HepG2 (cell line): ENCODE measurements around the gene CHST12. TPM values are rescaled to one million over a fixed set of nuclear protein-coding genes. Genes with fewer than 3 reads are reported as not detected.

Experiments used
- ARNT2 ChIP-seq: sonication (generic); formaldehyde crosslinking; IDR thresholded peaks from 2 replicates; pipeline ENCODE4 v1.8.0; 2022; ENCODE audit warnings: mild to moderate bottlenecking, low read depth, missing genetic modification reagents, moderate library complexity
- CENPX ChIP-seq: sonication (generic); formaldehyde crosslinking; IDR thresholded peaks from 2 replicates; pipeline ENCODE4 v1.9.0; 2021; ENCODE audit warnings: mild to moderate bottlenecking, missing genetic modification reagents, moderate library complexity
- EP300 ChIP-seq, 3 experiments: sonication (generic) in 1 of 3; formaldehyde crosslinking in 1 of 3; IDR thresholded peaks; 2 replicates each; pipeline versions ENCODE4 v1.5.1 to v1.6.1; 2011 to 2020; ENCODE audit warnings: low read depth in 2 of 3, low read length in 2 of 3, borderline replicate concordance in 1 of 3, improper control_type of control experiment in 1 of 3, mild to moderate bottlenecking in 1 of 3, missing genetic modification reagents in 1 of 3, moderate library complexity in 1 of 3
- HDAC2 ChIP-seq: sonication (generic); formaldehyde crosslinking; IDR thresholded peaks from 2 replicates; pipeline ENCODE4 v1.4.0; 2020; ENCODE audit warnings: missing genetic modification reagents
- KDM2A ChIP-seq: sonication (generic); formaldehyde crosslinking; IDR thresholded peaks from 2 replicates; pipeline ENCODE4 v1.4.0; 2020; ENCODE audit warnings: low read depth, missing genetic modification reagents, borderline replicate concordance
- RAD21 ChIP-seq: fragments of 450-650 bp; formaldehyde crosslinking; IDR thresholded peaks from 2 replicates; pipeline ENCODE4 v1.5.0; 2020; ENCODE audit warnings: mild to moderate bottlenecking
- RORA ChIP-seq: sonication (generic); formaldehyde crosslinking; IDR thresholded peaks from 2 replicates; pipeline ENCODE4 v1.5.0; 2020; ENCODE audit warnings: mild to moderate bottlenecking, missing genetic modification reagents, moderate library complexity
- SRF ChIP-seq: IDR thresholded peaks from 2 replicates; pipeline ENCODE4 v1.6.1; 2011; ENCODE audit warnings: mild to moderate bottlenecking, low read depth, low read length, moderate library complexity
- TBX2 ChIP-seq: sonication (generic); formaldehyde crosslinking; IDR thresholded peaks from 2 replicates; pipeline ENCODE4 v1.5.0; 2020; ENCODE audit warnings: missing genetic modification reagents, mild to moderate bottlenecking, borderline replicate concordance
- ZBTB3 ChIP-seq: sonication (generic); formaldehyde crosslinking; IDR thresholded peaks from 2 replicates; pipeline ENCODE4 v1.4.0; 2020; ENCODE audit warnings: low read depth, mild to moderate bottlenecking, moderate library complexity, missing genetic modification reagents, borderline replicate concordance
- ZNF350 ChIP-seq: sonication (generic); formaldehyde crosslinking; IDR thresholded peaks from 2 replicates; pipeline ENCODE4 v1.4.0; 2020; ENCODE audit warnings: mild to moderate bottlenecking, low read depth, missing genetic modification reagents, borderline replicate concordance
- ZSCAN20 ChIP-seq: sonication (generic); formaldehyde crosslinking; IDR thresholded peaks from 2 replicates; pipeline ENCODE4 v1.4.0; 2020; ENCODE audit warnings: missing genetic modification reagents, mild to moderate bottlenecking, borderline replicate concordance
- polyA plus RNA-seq, 8 experiments: library from polyadenylated mRNA; depleted of rRNA in 3 of 8; stranded (reverse) in 7 of 8; unstranded in 1 of 8; fragments of >200 nt; fragmentation: Illumina TruSeq in 4 of 8; extraction: Trizol in 4 of 8; gene quantifications; 2 replicates each; pipeline versions ENCODE4 v1.2.1 to v1.2.3, GENCODE V29; 2011 to 2016; ENCODE audit warnings: low read depth in 4 of 8, missing spikeins in 1 of 8, mixed read lengths in 1 of 8; ENCODE audit not compliant: insufficient read depth in 1 of 8
- total RNA-seq, 5 experiments: library from RNA; depleted of rRNA; stranded (reverse); fragments of >200 nt; fragmentation: Illumina TruSeq; extraction: Trizol; gene quantifications; 2 replicates each; pipeline ENCODE4 v1.2.3, GENCODE V29; 2016; ENCODE audit warnings: low read depth in 1 of 5
- TF ChIP-seq, protein P1 (sequence below): sonication (generic); formaldehyde crosslinking; IDR thresholded peaks from 2 replicates; pipeline ENCODE4 v1.5.1; 2020; ENCODE audit warnings: missing genetic modification reagents, mild to moderate bottlenecking, borderline replicate concordance
- TF ChIP-seq, protein P2 (sequence below), 2 experiments: sonication (generic) in 1 of 2; formaldehyde crosslinking in 1 of 2; IDR thresholded peaks; 2 replicates each; pipeline versions ENCODE4 v1.6.1 to v1.9.0; 2014 to 2022; ENCODE audit warnings: antibody characterized with exemption in 1 of 2, borderline replicate concordance in 1 of 2, inconsistent platforms in 1 of 2, low read depth in 1 of 2, missing genetic modification reagents in 1 of 2
- TF ChIP-seq, protein P3 (sequence below): sonication (generic); formaldehyde crosslinking; IDR thresholded peaks from 2 replicates; pipeline ENCODE4 v1.4.0; 2020; ENCODE audit warnings: missing genetic modification reagents
- TF ChIP-seq, protein P4 (sequence below): sonication (generic); formaldehyde crosslinking; IDR thresholded peaks from 2 replicates; pipeline ENCODE4 v1.5.0; 2020; ENCODE audit warnings: mild to moderate bottlenecking, low read depth, missing genetic modification reagents, borderline replicate concordance

Gene CHST12
- total and polyA plus RNA-seq, 2 of the 13 experiments (the other 11 are each of a cell fraction or from before 2014, with no cell fraction given), result 6.4 to 15.8 TPM

DNA sequence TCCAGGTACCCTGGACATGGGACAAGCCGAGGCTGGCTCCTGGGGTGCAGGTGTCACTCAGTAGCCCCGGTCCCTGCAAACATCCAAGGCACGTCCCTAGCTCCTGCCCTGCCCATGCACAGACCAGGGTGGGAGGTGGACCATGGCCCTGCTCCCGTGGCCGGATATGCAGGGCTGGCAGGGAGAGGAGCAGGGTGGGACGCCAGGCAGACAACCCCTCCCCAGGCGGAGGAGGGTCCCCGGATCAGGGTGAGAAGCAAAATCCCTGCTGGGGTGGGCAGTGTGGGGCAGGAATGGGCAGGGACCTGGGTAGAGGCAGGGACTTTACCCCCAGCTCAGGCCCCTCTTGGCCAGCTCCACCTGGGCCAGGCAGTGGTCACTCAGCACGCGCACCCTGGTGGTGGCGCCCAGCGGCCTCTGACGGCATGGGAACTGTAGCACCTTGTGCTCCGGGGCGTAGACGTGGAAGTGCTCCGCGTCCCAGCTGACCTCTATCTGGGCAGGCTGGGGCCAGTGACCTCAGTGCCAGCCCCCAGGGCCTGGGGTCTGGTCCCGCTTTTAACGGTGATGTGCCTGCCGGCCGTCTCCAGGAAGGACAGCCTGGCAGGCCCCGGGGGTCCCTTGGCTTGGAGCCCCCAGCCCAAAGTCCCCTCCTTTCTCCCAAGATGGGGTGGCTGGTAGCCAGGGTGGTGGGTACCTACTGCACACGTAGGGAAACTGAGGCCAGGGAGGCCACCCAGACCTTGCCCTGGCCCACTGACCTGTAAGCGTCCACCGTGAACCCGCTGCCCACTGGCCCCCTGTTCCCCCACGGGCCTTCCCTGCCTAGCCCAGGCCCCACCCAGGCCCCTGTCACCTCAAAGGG is 71.6 kb downstream of the CHST12 start (continued):
- TF ChIP-seq EP300 (IDR thresholded peaks at IDR 0.05; ENCODE audit: low read depth in 2 of 2, low read length in 2 of 2) (no peak), EP300 (CRISPR knock-in tag; IDR thresholded peaks at IDR 0.05; ENCODE audit: borderline replicate concordance) (no peak), ZNF350 (CRISPR knock-in tag) (no peak), TBX2 (CRISPR knock-in tag) (no peak; the same call in 1 of the 2 replicates), ARNT2 (no peak), RORA (CRISPR knock-in tag) (no peak), CENPX (no peak), SRF (no peak), ZBTB3 (CRISPR knock-in tag) (no peak), KDM2A (peak; percentile 41; the same call in 1 of the 2 replicates), RAD21 (CRISPR knock-in tag) (0 out of 2 replicates have a peak, but pooled peaks have one; percentile 38), HDAC2 (CRISPR knock-in tag) (no peak), ZSCAN20 (no peak)
- TF ChIP-seq, protein P1, sequence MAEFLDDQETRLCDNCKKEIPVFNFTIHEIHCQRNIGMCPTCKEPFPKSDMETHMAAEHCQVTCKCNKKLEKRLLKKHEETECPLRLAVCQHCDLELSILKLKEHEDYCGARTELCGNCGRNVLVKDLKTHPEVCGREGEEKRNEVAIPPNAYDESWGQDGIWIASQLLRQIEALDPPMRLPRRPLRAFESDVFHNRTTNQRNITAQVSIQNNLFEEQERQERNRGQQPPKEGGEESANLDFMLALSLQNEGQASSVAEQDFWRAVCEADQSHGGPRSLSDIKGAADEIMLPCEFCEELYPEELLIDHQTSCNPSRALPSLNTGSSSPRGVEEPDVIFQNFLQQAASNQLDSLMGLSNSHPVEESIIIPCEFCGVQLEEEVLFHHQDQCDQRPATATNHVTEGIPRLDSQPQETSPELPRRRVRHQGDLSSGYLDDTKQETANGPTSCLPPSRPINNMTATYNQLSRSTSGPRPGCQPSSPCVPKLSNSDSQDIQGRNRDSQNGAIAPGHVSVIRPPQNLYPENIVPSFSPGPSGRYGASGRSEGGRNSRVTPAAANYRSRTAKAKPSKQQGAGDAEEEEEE, result no peak
- TF ChIP-seq, protein P2, sequence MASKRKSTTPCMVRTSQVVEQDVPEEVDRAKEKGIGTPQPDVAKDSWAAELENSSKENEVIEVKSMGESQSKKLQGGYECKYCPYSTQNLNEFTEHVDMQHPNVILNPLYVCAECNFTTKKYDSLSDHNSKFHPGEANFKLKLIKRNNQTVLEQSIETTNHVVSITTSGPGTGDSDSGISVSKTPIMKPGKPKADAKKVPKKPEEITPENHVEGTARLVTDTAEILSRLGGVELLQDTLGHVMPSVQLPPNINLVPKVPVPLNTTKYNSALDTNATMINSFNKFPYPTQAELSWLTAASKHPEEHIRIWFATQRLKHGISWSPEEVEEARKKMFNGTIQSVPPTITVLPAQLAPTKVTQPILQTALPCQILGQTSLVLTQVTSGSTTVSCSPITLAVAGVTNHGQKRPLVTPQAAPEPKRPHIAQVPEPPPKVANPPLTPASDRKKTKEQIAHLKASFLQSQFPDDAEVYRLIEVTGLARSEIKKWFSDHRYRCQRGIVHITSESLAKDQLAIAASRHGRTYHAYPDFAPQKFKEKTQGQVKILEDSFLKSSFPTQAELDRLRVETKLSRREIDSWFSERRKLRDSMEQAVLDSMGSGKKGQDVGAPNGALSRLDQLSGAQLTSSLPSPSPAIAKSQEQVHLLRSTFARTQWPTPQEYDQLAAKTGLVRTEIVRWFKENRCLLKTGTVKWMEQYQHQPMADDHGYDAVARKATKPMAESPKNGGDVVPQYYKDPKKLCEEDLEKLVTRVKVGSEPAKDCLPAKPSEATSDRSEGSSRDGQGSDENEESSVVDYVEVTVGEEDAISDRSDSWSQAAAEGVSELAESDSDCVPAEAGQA (IDR thresholded peaks at IDR 0.05; ENCODE audit: low read depth), result no peak
- TF ChIP-seq, protein P2 (CRISPR knock-in tag; IDR thresholded peaks at IDR 0.05; ENCODE audit: borderline replicate concordance), result no peak
- TF ChIP-seq, protein P3, sequence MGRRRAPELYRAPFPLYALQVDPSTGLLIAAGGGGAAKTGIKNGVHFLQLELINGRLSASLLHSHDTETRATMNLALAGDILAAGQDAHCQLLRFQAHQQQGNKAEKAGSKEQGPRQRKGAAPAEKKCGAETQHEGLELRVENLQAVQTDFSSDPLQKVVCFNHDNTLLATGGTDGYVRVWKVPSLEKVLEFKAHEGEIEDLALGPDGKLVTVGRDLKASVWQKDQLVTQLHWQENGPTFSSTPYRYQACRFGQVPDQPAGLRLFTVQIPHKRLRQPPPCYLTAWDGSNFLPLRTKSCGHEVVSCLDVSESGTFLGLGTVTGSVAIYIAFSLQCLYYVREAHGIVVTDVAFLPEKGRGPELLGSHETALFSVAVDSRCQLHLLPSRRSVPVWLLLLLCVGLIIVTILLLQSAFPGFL (CRISPR knock-in tag), result no peak
- TF ChIP-seq, protein P4, sequence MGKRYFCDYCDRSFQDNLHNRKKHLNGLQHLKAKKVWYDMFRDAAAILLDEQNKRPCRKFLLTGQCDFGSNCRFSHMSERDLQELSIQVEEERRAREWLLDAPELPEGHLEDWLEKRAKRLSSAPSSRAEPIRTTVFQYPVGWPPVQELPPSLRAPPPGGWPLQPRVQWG, result no peak
